ENCODE results near the gene PTPRM. TPM values are rescaled to one million over a fixed set of nuclear protein-coding genes. Genes with fewer than 3 reads are reported as not detected.

The PTPRM gene
- total and polyA plus RNA-seq, 2 donors (not counting 3 experiments of a cell fraction or from before 2014, with no cell fraction given): 37.4 to 43.7 TPM

DNA sequence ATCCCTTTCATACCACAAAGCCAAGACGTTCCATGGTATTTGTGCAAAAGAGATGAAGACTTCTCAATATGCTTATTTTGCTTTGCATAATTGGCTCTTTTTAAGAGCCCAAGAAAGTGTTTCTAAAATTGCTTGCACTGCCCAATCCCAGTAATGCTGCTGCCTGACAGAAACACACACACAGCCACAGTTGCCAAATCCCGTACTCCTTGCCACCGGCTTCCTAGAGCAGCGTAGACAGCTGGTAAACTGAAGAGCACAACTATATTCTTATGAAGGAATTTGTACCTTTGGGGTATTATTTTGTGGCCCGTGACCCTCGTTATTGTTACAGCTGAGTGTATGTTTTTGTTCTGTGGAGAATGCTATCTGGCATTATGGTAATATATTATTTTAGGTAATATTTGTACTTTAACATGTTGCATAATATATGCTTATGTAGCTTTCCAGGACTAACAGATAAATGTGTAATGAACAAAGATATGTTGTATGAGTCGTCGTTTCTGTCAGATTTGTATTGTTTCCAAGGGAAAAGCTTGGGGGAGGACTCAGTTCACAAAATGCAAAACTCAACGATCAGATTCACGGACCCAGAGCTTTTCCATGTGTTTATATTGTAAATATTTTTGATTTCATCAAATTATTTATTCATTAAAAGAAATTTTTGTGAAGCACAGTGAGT is 839.2 kb downstream of the PTPRM start:
- DNase-seq (ENCODE audit: low read depth, low spot score): no peak
- Histone ChIP-seq H4K20me1 (replicated peaks; ENCODE audit: control insufficient read depth, extremely low read depth, insufficient read depth, low read length) (no peaks in the 10 kb centered on the region), H3K9me1 (replicated peaks; ENCODE audit: control insufficient read depth, extremely low read depth, insufficient read depth, low read length) (no peaks in the 10 kb centered on the region), H3K27me3 (ENCODE audit: control insufficient read depth in 2 of 2, insufficient read depth in 2 of 2, low read length in 2 of 2) (no peaks in the 10 kb centered on the region), H3K4me3 (replicated peaks in 1 of 3; ENCODE audit: insufficient read depth in 1 of 3, low read depth in 1 of 3, low read length in 3 of 3) (no peak overlapping the region), H3K4me2 (ENCODE audit: insufficient read depth, low read length) (no peak overlapping the region), H3K9me3 (replicated peaks; ENCODE audit: control insufficient read depth, insufficient read depth, low read length) (no peaks in the 10 kb centered on the region), H2AFZ (ENCODE audit: low read depth, low read length) (no peak overlapping the region), H3K9ac (replicated peaks; ENCODE audit: extremely low read depth, insufficient read depth, low read length) (no peak overlapping the region), H3K4me1 (ENCODE audit: control insufficient read depth, extremely low read depth, insufficient read depth, low read length) (no peaks in the 10 kb centered on the region), H3K79me2 (ENCODE audit: control insufficient read depth, insufficient read depth, low read length) (no peaks in the 10 kb centered on the region), H3K36me3 (ENCODE audit: control insufficient read depth in 2 of 2, extremely low read depth in 1 of 2, insufficient read depth in 2 of 2, low read length in 2 of 2) (no peaks in the 10 kb centered on the region), H3K27ac (ENCODE audit: insufficient read depth, low read depth, low read length) (no peak overlapping the region)
- TF ChIP-seq POLR2A (IDR thresholded peaks at IDR 0.05; ENCODE audit: low read depth, low read length) (no peak), MYC (IDR thresholded peaks at IDR 0.05; ENCODE audit: low read depth, low read length) (no peak), JUN (IDR thresholded peaks at IDR 0.05; ENCODE audit: borderline replicate concordance, insufficient read depth, insufficient read length, low read depth) (no peak), FOS (IDR thresholded peaks at IDR 0.05; ENCODE audit: borderline replicate concordance, insufficient read depth, low read length) (no peak), POLR2AphosphoS5 (IDR thresholded peaks at IDR 0.05; ENCODE audit: insufficient read depth, low read depth, low read length) (no peak), EZH2 (IDR thresholded peaks at IDR 0.05; ENCODE audit: borderline replicate concordance, low read depth, low read length, severe bottlenecking) (no peak), GATA2 (IDR thresholded peaks at IDR 0.05; ENCODE audit: insufficient read depth, insufficient read length, low read depth, low read length) (no peak)
- TF ChIP-seq, protein P1, sequence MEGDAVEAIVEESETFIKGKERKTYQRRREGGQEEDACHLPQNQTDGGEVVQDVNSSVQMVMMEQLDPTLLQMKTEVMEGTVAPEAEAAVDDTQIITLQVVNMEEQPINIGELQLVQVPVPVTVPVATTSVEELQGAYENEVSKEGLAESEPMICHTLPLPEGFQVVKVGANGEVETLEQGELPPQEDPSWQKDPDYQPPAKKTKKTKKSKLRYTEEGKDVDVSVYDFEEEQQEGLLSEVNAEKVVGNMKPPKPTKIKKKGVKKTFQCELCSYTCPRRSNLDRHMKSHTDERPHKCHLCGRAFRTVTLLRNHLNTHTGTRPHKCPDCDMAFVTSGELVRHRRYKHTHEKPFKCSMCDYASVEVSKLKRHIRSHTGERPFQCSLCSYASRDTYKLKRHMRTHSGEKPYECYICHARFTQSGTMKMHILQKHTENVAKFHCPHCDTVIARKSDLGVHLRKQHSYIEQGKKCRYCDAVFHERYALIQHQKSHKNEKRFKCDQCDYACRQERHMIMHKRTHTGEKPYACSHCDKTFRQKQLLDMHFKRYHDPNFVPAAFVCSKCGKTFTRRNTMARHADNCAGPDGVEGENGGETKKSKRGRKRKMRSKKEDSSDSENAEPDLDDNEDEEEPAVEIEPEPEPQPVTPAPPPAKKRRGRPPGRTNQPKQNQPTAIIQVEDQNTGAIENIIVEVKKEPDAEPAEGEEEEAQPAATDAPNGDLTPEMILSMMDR (IDR thresholded peaks at IDR 0.05; ENCODE audit: extremely low read depth in 1 of 2, insufficient read depth in 1 of 2, low read depth in 1 of 2, low read length in 2 of 2): no peak
- TF ChIP-seq, protein P2, sequence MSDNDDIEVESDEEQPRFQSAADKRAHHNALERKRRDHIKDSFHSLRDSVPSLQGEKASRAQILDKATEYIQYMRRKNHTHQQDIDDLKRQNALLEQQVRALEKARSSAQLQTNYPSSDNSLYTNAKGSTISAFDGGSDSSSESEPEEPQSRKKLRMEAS (IDR thresholded peaks at IDR 0.05; ENCODE audit: insufficient read depth, insufficient read length): no peak
- FAIRE-seq: no peak
- CTCF ChIA-PET: no interaction called here
- BruUV-seq (replicated peaks): TSS peak; percentile 70
- dilution Hi-C loops (cut with MboI; ENCODE audit: extremely low pct_ligation_motif_present, low sequenced_read_pairs) (no loop called here), intact Hi-C loops (cut with micrococcal nuclease) (no loop called here)
- POLR2A ChIA-PET: no interaction called here

Data from endothelial cell of umbilical vein (primary cell).